B cell (primary cell): ENCODE data around the gene RASA2.

Experiments
- EZH2 ChIP-seq: IDR thresholded peaks from 2 replicates; pipeline ENCODE4 v1.6.1; 2012; ENCODE audit warnings: borderline replicate concordance, low read depth, mild to moderate bottlenecking, moderate library complexity, low read length; ENCODE audit not compliant: insufficient read depth, poor library complexity, severe bottlenecking
- TF ChIP-seq, protein P1 (sequence below): fragments of 200-600 bp; IDR thresholded peaks from one replicate; pipeline ENCODE4 v1.8.0; 2022; ENCODE audit warnings: antibody characterized with exemption, mild to moderate bottlenecking

DNA sequence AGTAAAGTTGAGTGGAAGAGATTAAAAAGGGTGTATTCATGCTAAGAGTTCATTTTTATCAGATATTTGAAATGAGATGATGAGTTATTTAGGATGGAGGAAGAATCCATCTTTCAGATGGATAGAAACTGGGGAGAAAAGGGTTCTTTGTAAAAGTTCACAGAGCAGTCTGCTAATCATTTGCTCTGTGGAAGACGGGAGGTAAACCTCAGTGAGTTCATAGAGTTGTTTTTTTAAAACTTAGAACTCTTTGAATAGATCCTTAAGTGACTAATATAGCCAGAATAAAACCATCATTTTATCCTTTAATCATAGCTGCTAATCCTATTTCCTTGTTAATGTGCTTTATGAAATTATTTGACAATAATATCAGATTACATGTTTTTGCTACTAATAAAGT lies 5.1 kb downstream of the RASA2 start:
- TF ChIP-seq, protein P1, sequence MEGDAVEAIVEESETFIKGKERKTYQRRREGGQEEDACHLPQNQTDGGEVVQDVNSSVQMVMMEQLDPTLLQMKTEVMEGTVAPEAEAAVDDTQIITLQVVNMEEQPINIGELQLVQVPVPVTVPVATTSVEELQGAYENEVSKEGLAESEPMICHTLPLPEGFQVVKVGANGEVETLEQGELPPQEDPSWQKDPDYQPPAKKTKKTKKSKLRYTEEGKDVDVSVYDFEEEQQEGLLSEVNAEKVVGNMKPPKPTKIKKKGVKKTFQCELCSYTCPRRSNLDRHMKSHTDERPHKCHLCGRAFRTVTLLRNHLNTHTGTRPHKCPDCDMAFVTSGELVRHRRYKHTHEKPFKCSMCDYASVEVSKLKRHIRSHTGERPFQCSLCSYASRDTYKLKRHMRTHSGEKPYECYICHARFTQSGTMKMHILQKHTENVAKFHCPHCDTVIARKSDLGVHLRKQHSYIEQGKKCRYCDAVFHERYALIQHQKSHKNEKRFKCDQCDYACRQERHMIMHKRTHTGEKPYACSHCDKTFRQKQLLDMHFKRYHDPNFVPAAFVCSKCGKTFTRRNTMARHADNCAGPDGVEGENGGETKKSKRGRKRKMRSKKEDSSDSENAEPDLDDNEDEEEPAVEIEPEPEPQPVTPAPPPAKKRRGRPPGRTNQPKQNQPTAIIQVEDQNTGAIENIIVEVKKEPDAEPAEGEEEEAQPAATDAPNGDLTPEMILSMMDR: no peak
- no peak for TF ChIP-seq EZH2
